Measurements from ENCODE around the gene SLC38A11. TPM values are rescaled to one million over a fixed set of nuclear protein-coding genes. Genes with fewer than 3 reads are reported as not detected.
"Not testable (repeated sequence)": the region's sequence is repeated elsewhere in the genome, so short reads cannot be mapped to it uniquely, and the experiment has no call there.

The SLC38A11 gene, protein sequence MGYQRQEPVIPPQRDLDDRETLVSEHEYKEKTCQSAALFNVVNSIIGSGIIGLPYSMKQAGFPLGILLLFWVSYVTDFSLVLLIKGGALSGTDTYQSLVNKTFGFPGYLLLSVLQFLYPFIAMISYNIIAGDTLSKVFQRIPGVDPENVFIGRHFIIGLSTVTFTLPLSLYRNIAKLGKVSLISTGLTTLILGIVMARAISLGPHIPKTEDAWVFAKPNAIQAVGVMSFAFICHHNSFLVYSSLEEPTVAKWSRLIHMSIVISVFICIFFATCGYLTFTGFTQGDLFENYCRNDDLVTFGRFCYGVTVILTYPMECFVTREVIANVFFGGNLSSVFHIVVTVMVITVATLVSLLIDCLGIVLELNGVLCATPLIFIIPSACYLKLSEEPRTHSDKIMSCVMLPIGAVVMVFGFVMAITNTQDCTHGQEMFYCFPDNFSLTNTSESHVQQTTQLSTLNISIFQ
- total RNA-seq (2014; rRNA removed; shearing (Covaris generic)) = not detected in 2 replicates

DNA sequence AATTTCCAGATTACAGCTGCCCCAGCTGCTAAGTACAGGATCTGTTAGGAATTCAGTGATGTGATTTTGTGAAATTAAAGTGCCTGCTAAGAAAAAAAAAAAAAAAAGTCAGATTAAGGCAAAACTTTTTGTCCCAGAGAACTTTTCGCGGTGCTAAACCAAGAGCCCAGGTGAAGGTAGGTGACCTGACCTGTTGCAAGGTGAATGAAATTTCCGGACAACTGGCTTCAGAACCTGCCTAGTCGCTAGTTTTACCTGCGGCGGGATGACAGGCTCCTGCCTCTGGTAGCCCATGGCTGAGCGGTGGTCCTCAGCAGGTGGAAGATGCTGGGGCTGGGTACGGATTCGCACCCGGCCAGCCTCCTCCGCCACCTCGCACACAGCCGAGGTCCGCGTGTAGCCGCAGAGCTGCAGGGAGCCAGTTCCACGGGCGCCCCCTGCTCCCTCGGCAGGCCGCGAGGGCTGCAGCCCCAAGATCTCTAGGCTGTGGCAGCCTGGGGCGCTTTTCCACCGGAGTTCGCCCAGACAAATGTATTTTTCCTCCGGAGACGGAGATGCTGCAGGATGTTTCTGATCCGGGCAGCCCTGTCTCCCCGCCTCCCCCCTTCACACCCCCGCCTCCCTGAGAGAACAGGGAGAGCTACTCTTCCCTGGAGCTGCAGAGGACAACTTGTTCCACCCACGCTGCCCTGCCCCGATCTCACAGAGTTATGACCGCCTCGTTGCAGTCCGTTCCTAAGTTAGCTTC is at the start of gene SLC38A11:
Gene SLC38A11 (minus strand): TSS at position 572 of the 748 bp plus-strand sequence. CDS start 278 bp downstream, at position 294.
- DNase-seq (ENCODE audit: low spot score) = no peak

DNA sequence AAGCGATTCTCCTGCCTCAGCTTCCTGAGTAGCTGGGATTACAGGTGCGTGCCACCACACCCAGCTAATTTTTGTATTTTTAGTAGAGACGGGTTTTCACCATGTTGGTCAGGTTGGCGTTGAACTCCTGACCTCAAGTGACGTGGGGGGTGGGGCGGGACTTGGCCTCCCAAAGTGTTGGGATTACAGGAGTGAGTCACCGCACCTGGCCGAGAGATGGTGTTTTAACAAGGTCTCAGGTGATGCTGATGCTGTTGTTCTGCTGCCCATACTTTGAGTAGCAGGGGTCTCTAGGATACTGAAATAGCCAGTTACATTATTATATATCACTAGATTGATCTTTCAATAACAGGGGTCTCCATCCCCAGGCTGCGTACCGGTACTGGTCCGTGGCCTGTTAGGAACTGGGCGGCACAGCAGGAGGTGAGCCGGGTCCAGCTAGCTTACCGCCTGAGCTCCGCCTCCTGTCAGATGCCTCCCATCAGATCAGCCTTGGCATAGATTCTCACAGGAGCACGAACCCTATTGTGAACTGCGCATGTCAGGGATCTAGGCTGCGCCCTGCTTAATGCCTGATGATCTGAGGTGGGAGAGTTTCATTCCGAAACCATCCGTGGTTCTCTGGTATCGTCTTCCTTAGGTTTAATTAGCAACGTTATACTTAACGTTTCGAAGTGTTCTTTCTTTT is 48.3 kb upstream of the SLC38A11 start:
- no peak for DNase-seq (ENCODE audit: low spot score)

DNA sequence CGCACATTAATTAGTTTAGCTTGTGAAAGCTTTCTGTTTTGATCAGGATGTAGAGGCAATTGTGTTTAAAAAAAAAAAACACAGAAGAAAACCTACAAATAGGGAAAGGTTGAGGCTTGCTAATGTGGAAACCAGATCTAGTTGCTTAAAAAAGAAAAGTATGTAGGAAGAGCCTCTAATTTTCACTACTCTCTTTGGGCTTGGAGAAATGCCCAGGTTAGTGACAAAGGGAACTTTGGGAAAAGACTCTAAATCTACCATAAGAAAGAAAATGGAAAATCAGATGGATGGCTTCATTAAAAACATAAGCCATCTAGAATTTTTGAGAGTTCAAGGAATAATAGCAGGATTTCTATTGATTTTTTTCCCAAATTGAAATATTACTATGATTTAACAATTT is 47.3 kb upstream of the SLC38A11 start:
- no peak for DNase-seq (ENCODE audit: low spot score)

DNA sequence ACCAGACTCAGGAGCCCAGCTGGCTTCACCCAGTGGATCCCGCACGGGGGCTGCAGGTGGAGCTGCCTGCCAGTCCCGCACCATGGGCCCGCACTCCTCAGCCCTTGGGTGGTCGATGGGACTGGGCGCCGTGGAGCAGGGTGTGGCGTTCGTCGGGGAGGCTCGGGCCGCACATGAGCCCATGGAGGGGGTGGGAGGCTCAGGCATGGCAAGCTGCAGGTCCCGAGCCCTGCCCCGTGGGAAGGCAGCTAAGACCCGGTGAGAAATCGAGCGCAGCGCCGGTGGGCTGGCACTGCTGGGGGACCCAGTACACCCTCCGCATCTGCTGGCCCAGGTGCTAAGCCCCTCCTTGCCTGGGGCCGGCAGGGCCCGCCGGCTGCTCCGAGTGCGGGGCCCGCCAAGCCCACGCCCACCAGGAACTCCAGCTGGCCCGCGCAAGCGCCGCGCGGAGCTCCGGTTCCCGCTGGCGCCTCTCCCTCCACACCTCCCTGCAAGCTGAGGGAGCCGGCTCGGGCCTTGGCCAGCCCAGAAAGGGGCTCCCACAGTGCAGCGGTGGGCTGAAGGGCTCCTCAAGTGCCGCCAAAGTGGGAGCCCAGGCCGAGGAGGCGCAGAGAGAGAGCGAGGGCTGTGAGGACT is 39.5 kb upstream of the SLC38A11 start:
- not testable (repeated sequence) for DNase-seq (ENCODE audit: low spot score)

DNA sequence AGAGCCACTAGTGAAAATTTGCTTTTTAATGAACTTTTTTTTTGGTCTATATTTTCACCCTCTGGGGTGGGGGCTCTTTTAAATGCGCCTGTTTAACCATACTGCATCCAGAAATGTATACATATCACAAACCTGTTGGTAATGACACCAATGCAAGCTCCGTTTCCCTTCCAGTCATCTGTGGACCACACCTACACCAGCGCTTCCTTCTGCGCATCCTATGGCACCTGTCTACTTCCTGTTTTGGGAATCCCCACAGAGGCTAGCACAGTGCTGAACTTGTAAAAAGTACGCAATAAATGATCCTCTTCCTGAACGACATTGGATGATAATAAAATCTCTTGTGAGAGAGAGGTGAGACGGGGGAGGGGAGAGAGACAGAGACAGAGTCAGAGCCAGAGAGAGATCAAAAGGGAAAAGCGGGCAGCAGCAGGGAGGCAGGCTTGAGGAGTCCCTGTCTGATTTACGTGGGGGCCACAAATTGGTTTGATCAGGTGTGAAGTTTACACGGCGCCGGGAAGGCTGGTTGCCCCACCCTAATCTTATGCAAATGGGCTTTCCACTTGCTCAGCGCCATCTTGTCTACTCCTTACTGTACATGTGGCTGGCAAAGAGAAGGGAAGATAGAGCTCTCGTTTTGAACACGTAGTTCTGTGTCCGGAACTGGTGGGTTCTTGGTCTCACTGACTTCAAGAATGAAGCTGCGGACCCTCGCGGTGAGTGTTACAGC is 38.1 kb upstream of the SLC38A11 start:
- no peak for DNase-seq (ENCODE audit: low spot score)

DNA sequence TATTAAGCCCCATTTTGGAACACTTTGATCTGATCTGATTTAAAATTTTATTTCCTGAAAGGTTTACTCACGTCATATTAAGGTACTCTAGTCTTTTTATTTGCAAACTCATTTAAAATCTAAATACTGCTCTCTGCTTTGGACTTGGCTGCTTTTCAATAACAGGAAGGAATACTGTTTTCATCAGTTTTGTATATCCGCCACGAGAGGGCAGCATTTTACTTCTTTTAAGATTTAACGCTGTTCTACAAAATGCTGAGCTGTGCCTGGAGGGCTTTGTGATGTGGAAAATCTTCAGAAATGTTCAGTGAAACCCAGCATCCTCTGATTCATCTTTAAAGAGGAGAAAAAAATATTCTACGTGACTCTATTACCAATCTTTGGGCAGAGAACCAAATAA is 37.5 kb upstream of the SLC38A11 start:
- peak; percentile 81 for DNase-seq (ENCODE audit: low spot score)

DNA sequence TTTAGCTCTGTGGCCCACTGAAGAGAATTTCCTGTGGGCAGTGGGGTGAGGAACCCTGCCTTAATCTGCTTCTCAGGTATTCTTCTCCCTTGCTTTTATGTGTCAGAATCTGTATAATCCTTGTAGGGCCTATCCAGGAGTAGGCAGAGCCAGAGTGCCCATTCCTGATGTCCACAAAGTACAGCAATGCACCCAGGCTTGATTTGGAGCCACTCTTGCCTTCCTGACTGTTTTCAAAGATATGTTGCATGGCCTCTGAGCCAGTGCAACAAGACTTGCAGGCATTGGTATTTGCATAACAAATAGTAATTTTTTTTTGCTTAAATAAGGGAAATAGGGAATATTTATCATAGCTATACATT is 36.7 kb upstream of the SLC38A11 start:
- not testable (repeated sequence) for DNase-seq (ENCODE audit: low spot score)

DNA sequence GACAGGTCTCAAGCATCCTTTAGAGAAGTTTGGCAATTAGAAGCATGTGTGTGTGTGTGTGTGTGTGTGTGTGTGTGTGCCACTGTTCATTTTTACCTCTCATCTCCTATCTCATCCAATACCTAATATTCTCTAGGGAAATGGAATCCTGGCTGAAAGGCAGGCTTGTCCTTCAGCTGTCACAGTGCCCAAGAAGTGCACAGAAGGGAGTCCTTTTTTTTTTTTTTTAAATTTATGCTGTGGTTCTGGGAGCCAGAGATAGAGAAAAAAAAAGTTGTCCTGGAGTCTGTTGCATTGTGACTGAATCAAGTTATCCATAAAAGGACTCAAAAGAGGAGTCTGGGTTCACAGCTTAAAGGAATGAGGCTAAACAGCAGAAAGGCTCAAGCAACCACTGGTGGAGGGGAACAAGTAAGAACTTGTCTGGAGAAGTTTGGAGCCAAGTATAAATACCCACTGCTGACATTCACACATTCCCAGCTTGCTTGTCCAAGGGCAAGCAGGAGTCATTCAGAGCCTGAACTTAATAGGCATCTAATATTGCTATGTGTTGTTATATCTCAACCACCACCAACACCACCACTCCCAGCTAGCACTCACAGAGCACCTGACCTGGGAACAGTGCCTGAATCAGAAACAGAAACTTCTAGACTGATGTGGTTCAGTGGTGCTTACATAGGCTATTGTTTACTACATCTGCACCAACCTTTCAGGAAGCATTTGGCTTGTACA is 36.2 kb upstream of the SLC38A11 start:
- DNase-seq (ENCODE audit: low spot score) = peak; percentile 49

DNA sequence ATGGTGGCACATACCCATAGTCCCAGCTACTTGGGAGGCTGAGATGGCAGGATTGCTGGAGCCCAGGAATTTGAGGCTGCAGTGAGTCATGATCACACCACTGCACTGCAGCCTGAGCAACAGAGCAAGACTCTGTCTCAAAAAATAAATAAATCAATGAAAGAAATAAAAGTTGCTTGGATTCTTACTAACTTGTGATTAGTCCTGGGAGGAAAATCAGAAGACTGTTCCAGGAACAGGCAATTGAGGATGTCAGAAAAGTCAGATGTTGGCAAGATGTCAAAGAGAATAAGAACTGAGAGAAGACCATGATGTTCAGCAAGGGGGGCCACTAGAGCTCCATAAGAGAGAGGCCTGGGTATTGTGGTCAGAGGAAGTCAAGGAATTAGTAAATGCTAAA is 35.6 kb upstream of the SLC38A11 start:
- DNase-seq (ENCODE audit: low spot score) = peak; percentile 57

DNA sequence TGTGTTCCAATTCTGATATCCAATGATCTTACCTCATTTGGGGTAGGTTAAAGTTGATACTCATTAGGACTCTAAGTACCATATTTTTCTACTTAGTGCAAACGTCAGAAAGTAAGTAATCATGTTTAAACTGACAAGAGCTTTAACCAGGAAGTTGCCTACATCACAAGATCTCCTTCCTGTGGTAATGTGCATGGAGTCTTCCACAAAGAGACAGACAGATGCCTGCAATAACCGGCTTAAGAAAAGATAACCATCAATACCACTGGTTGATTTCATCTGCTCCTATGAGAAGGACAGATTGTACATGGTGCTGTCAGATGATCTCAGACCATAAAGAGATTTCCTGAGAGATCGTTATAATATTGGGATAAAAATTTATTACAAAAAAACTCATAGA is 33.5 kb upstream of the SLC38A11 start:
- DNase-seq (ENCODE audit: low spot score) = not testable (repeated sequence)

DNA sequence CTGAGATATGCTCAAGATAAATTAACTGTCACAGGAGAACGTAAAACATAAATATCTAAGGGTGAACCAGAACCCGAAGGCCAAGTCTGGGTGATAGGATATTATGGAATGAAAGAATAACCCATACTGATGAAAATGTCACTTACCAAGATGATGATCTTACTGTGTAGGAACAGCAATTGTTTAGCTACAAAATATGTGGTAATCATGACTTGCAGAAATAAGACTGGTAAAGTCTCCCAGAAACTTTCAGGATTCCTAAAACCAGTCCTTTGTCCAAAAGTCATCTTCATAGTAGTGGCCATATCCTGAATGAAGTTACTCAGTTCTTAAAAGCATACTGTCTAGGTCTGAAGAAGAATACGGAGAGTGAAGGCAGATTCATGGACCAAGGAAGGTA is 30.7 kb upstream of the SLC38A11 start:
- DNase-seq (ENCODE audit: low spot score) = not testable (repeated sequence)

DNA sequence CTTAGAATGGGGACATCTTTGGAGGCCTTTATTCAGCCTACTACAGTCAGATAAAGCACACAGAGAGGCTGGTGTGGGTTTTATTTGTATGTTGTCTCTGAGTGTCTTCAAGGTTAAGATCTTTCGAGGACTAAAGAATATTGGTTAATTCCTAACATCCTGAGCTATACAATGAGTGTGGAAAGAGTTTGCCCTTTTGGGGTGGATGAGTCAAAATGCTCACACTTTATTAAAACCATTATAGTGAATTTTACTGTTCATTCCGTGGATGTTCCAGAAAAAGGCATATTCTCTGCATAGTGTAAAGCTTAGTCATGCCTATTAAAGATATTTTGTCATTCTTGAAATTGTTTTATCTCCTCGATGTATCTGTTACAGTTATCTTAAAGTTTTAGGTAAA is 29.1 kb upstream of the SLC38A11 start:
- no peak for DNase-seq (ENCODE audit: low spot score)

DNA sequence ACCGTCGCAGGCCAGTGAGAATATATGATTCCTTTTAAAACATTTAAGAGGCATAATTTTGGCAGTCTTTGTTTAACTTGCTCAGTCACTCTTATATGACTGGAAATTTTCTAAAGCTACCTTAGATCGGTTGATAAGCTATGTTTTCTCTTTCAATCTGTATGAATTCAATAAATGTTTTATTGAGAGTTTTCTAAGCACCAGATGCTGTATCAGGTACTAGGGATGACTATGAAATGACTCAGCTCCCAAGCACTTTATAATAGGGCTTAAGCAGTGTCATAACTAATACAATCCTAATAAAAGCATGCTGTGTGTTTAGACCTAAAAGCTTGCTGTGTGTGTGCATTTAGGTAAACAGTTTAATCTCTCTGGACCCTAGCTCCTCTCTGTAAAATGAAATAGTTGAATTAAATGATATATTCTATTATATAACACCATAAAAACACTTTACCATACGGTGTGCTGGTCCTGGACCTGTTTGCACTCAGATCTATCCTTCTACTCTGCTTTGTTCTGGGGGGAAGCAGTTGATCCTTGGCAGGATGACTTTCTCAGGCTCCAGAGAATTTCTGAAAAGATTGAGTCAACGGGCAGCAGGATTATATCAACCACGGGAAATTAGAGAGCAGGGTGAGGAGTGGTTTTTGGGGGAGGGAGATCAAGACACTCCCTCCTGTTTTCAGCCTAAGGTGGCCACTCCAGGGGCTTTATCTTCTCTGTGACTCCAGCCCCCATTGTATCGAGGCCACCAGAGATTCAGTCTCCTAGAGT is 26.1 kb upstream of the SLC38A11 start:
- no peak for DNase-seq (ENCODE audit: low spot score)

DNA sequence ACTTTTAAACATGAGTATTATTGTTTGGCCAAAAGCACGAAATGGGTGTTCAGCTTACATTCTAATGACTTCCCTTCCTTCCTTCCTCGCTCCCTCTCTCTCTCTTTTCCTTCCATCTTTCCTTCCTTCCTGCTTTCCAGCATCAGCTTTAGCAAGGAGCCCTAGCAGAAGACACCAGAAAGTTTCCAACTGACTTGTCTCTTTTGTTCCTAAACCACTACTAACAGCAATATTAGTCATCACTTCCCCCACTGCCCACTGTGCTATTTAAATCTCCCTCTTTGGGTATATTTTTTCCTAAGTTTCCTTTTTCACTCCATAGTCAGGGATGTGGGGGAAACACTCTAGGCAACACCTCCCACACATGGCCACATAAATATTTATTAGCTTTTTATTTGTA is 25.4 kb upstream of the SLC38A11 start:
- DNase-seq (ENCODE audit: low spot score) = not testable (repeated sequence)

DNA sequence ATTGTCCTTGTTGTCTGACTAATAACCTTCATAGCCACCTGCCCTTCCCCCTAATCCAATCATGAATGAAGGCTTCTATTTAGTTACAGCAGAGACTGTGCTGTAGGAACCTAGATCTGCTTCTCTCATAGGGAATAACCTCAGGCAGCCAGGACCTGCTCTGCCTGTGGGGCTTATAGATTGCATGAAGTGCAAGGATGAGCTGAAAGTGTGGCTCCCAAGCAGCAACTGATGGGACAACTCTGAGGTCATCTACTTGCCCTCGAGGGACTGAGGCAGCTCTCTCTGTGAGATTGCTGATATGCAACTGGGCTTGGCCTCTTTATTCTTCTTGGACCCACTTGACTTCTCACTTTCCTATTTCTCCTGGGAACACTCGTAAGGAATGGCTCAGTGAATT is 23.8 kb upstream of the SLC38A11 start:
- no peak for DNase-seq (ENCODE audit: low spot score)

DNA sequence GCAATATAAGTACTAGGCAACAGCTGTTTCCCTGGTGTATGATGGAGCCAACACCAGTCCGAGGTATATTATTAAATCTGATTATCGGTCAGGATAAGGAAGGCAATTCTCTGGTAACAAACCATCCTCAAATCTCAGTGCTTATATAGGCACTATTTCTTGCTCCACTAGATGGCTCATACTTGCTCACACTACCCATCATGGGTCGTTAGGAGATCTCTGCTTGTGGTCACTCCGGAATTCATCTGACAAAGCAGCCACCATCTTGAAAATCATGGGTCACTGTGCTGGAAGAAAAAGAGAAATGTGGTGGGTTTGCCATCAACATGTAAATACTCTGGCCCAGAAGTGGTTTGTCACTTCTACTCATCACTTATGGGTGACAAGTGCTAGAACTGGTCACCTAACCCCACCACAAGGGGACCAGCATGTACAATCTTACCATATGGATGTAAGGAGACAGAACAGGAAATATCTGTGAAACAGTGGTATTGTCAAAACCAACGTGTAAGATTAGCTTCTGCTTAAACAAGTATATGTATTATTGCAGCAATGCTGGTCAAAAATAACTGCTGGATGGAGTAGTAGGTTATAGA is 21.6 kb upstream of the SLC38A11 start:
- not testable (repeated sequence) for DNase-seq (ENCODE audit: low spot score)

DNA sequence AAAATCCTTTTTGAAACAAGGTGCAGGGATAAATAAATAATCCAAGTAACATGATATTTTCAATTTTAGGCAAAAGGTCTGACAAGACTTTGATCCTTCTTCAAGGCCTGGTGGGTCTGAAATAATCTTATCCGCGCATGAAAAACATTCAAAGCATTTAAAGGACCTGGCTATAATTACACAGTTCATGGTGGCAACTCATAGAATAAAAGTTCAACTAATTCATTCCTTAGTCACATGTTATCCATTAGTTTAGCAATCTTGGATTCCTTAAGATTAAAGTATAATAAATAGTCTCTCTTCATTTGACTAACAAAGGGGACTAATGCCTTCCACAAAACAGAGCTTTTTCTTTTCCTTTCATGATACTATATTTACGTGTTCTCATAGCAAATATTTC is 21.0 kb upstream of the SLC38A11 start:
- no peak for DNase-seq (ENCODE audit: low spot score)

DNA sequence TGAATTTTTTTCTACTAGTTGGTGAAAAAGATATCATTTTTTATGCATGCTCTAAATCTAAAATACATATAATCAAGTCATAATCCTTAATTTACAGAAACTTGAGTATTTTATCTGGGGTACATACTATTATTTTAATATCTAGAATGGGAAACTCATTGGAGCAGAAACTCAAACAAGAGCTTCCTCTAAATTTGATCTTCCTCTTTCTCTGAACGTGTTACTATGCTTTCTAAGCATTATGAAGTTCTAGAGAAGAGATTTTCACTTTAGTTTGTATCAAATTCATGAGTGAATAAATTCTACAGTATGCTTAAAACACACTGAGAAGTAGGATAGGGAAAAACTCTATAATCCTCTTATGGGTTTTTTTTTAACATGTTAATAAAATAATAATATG is 20.6 kb upstream of the SLC38A11 start:
- no peak for DNase-seq (ENCODE audit: low spot score)

DNA sequence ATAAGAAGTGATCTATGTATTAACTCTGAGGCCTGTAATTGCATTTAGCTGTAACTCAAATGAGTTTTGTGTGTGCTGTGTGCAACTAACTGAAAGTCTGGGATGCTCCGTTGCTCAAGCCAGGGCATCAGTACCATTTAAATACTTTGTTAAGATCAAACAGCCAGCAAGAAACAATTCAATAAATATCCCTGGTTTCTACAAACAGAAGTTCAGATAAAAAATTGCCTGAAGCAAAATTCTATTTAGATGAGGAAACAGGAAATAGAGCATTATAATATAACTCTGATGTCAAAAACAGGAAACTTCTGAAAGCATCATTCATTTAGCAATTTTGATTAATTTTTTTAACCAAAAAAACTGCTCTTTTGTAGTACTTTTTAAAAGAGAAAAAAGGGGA is 18.9 kb upstream of the SLC38A11 start:
- DNase-seq (ENCODE audit: low spot score) = no peak
